Kidney capillary endothelial cell (primary cell): ENCODE data around the gene WTIP.
"Not testable (repeated sequence)": the region's sequence is repeated elsewhere in the genome, so short reads cannot be mapped to it uniquely, and the experiment has no call there.

Experiments
- DNase-seq: peaks from one replicate; pipeline ENCODE4 v3.0.0-alpha.2; 2018; ENCODE audit warnings: low spot score

The WTIP gene

DNA sequence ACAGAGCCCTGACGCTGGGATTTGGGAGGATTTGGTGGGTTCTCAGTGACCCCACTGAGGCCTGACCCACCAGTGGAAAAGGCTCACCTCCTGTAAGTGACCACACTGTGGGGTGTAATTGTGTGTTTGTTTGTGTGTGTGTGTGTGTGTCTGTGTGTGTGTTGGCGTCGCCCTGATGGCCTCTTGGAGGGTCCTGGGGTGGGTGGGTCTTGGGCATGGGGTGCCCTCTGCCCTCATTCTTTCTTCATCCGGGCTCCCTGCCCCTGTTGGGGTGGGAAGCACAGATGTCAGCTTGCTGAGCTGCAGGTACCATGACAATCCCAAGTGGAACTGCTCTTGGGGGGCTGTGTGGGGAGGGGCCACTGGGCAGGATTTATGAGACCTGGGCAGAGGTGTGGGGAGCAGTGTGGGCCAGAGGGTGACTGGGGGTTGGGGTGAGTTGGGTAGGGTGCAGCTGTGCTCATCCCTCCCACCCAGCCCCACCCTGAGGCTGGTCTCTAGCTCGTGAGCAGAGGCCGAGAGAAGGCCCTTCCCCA, 22.8 kb downstream of the WTIP start:
- DNase-seq: no peak

GRCh38 chr19:34504809-34505291, 23.3 kb downstream of the WTIP start:
- DNase-seq: no peak

GRCh38 chr19:34505321-34506025, 23.9 kb downstream of the WTIP start:
- DNase-seq: no peak

GRCh38 chr19:34506026-34506370, 24.4 kb downstream of the WTIP start:
- no peak for DNase-seq

DNA sequence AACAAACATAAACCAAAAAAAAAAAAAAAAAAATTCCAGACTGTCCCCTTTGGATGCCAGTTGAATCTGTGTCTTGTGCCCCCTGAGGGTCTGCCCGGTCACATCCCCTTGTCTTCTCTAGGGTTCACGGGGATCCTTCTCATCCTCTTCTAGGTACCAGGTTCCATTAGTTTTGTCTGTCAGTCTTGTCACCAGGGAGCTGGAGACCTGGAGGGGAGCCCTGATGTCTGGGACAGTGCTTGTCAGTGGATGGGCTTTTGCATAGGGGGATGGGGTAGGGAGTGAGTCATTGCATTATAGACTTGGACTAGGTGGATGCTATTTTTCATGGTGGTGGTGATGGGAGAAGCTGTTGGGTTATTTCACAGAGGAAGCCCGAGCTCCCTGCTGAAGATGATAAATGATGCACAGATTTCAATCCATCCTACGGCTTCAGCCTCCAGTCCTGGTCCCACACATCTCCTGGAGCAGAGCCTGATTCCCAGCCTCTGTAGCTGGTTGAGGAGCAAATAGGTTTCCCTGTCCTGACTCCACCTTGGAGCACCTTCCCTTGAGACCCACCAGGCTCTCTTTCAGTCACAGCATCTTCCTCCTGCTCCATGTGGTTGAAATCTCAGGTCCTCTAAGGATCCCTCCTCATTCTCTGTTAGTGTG, 26.0 kb downstream of the WTIP start:
- DNase-seq: no peak

DNA sequence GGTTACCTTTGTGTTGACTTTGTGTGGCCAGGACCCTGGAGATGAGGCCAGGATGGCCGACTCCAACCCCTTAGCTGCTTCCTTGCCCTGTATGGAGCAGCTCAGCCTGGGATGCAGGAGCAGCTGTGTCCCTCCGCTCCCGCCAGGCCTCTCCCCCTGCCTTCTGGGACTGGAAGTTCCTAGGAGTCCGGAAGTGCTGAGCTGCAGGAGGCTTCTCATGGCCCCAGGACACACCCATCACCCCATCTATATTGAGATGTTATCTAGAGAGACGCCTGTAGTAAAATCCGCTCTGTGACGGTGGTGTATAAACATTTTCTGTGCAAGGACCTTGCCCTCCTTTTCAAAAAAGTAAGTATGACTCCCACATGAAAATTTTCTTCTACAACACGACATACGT, 27.0 kb downstream of the WTIP start:
- DNase-seq: no peak

DNA sequence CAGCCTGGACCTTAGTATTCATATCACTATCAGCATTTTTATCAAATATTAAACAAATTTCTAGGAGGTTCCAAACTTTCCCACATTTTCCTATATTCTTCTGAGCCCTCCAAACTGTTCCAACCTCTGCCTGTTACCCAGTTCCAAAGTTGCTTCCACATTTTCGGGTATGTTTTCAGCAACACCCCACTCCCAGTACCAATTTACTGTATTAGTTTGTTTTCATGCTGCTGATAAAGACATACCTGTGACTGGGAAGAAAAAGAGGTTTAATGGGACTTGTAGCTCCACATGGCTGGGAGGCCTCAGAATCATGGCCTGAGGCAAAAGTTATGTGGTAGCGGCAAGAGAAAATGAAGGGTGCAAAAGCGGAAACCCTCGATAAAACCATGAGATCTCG, 29.3 kb downstream of the WTIP start:
- DNase-seq: not testable (repeated sequence)

GRCh38 chr19:34512254-34512822, 30.8 kb downstream of the WTIP start:
- no peak for DNase-seq

GRCh38 chr19:34513767-34514166, 32.2 kb downstream of the WTIP start:
- DNase-seq: no peak

- no peak for DNase-seq
These were observed 38.0 kb downstream of the WTIP start for GRCh38 chr19:34519602-34520001.

DNA sequence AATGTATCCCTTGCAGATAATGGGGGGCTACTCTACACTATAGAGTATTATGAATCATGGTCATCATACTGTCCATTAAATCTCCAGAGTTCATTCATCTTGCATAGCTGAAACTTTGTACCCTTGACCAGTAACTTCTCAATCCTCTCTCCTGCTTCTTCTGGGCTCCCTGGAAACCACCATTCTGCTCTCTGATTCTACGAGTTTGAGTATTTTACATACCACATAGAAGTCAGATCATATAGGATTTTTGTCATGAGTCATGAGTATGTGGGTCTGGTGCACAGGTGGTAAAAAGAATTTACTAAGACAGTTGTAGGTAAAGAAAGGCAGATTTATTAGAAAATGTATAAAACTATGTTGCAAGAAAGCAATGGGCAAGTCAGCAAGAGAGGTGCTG, 41.9 kb downstream of the WTIP start:
- no peak for DNase-seq

DNA sequence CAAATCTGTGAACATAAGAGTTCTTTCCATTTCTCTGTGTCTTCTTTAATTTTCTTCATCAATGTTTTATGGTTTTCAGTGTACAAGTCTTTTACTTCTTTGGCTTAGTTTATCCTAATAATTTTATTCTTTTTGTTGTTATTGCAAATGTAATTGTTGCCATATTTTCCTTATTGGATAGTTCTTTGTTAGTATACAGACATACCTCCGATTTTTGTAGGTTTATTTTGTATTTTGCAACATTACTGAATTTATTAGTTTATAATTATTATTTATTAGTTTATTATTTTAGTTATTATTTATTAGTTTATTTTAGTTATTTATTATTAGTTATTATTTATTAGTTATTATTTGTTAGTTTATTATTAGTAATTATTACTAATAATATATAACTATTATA, 43.4 kb downstream of the WTIP start:
- DNase-seq: no peak

DNA sequence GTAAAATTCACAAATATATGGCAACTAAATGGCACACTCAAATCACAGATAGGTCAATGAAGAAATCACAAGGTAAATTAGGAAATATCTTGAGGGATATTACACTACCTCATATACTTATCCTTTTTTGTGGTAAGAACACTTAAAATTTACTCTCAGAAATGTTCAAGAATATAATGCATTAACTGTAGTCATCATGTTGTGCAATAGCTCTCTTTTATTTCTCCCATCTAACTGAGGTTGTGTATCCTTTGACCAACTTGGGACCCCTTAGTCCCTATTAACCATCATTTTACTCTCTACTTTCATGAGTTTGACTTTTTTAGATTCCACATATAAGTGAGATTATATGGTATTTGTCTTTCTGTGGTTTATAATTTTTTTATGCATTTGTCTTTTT, 52.6 kb downstream of the WTIP start:
- DNase-seq: no peak

GRCh38 chr19:34539396-34539795, 57.8 kb downstream of the WTIP start:
- DNase-seq: no peak

- no peak for DNase-seq
These were observed 59.4 kb downstream of the WTIP start for GRCh38 chr19:34540811-34541557.

- DNase-seq: no peak
These were observed 68.3 kb downstream of the WTIP start for GRCh38 chr19:34549833-34550232.

DNA sequence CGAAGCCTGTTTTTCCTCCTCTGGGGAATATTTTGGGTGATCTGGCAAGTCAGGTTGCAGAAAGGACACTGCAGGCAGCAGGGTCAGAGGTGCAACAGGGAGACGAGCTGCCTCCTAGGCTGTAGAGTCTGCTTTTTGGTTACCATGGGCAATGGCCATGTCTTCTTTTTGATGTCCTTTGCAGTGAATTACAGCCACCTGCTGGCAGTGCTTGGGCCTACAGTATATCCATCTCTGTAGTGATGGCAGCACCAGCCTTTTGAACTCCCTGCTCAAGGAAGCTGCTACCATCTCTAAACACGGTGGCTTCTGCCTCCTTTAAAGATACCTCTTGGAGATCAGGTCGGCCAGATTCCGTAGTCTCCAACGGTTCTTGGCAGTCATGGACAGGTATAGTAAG, 73.9 kb downstream of the WTIP start:
- peak; percentile 4 for DNase-seq

GRCh38 chr19:34556488-34556887, 74.9 kb downstream of the WTIP start:
- peak; percentile 16 for DNase-seq

GRCh38 chr19:34559045-34559444, 77.5 kb downstream of the WTIP start:
- DNase-seq: no peak

GRCh38 chr19:34560229-34560628, 78.7 kb downstream of the WTIP start:
- no peak for DNase-seq
